GM18873 (cell line): Measurements from ENCODE around the gene PTGDR.

ENCODE experiments used
- ATAC-seq: cut with Tn5 transposase; IDR thresholded peaks from one replicate; pipeline ENCODE4 v1.9.1; 2021; ENCODE audit warnings: mild to moderate bottlenecking, moderate library complexity, moderate number of reproducible peaks; ENCODE audit not compliant: unreplicated experiment, low FRiP score

The PTGDR gene

GRCh38 chr14:52267501-52268278 lies at the start of gene PTGDR:
Gene PTGDR, plus strand, starts transcription at chr14:52267698. Its CDS starts 117 bp downstream, at chr14:52267815.
- no peak for ATAC-seq

- ATAC-seq, result no peak
Measured at GRCh38 chr14:52219488-52220084, 47.9 kb upstream of the PTGDR start.

GRCh38 chr14:52220924-52221811 lies 46.3 kb upstream of the PTGDR start:
- no peak for ATAC-seq

- ATAC-seq, result no peak
Measured at GRCh38 chr14:52222901-52223300, 44.6 kb upstream of the PTGDR start.

- ATAC-seq, result no peak
Measured at GRCh38 chr14:52227619-52228222, 39.8 kb upstream of the PTGDR start.

- no peak for ATAC-seq
Measured at GRCh38 chr14:52233693-52234092, 33.8 kb upstream of the PTGDR start.

- ATAC-seq, result no peak
Measured at GRCh38 chr14:52235434-52235833, 32.1 kb upstream of the PTGDR start.

- no peak for ATAC-seq
Measured at GRCh38 chr14:52235866-52236510, 31.5 kb upstream of the PTGDR start.

- ATAC-seq, result no peak
Measured at GRCh38 chr14:52238682-52239081, 28.8 kb upstream of the PTGDR start.

GRCh38 chr14:52240623-52241022 lies 26.9 kb upstream of the PTGDR start:
- ATAC-seq, result no peak

GRCh38 chr14:52241087-52241793 lies 26.3 kb upstream of the PTGDR start:
- no peak for ATAC-seq

- no peak for ATAC-seq
Measured at GRCh38 chr14:52244328-52244727, 23.2 kb upstream of the PTGDR start.

- ATAC-seq, result peak; percentile 49
Measured at GRCh38 chr14:52244997-52245396, 22.5 kb upstream of the PTGDR start.

- no peak for ATAC-seq
Measured at GRCh38 chr14:52248057-52248456, 19.4 kb upstream of the PTGDR start.

GRCh38 chr14:52251724-52252123 lies 15.8 kb upstream of the PTGDR start:
- ATAC-seq, result no peak

- no peak for ATAC-seq
Measured at GRCh38 chr14:52253503-52253902, 14.0 kb upstream of the PTGDR start.

GRCh38 chr14:52254086-52254485 lies 13.4 kb upstream of the PTGDR start:
- ATAC-seq, result no peak

GRCh38 chr14:52258783-52259182 lies 8.7 kb upstream of the PTGDR start:
- ATAC-seq, result no peak

GRCh38 chr14:52259434-52259833 lies 8.1 kb upstream of the PTGDR start:
- ATAC-seq, result no peak

- no peak for ATAC-seq
Measured at GRCh38 chr14:52262600-52262999, 4.9 kb upstream of the PTGDR start.
